NCI-H2107 treated with DMSO at 0.1 percent for 48 hours (cell line): ENCODE measurements around the gene TSPAN14.

ENCODE experiments used
- DNase-seq: peaks from one replicate; lab custom pipeline; 2025; ENCODE audit not compliant: unreplicated experiment; lab: John Stamatoyannopoulos, UW

The TSPAN14 gene

GRCh38 chr10:80502621-80503583 lies 48.8 kb downstream of the TSPAN14 start:
- no peak for DNase-seq

- no peak for DNase-seq
Observed at GRCh38 chr10:80503584-80504157, 49.6 kb downstream of the TSPAN14 start.

GRCh38 chr10:80504158-80504811 lies 50.2 kb downstream of the TSPAN14 start:
- no peak for DNase-seq

GRCh38 chr10:80504897-80505465 lies 50.9 kb downstream of the TSPAN14 start:
- DNase-seq = no peak

- no peak for DNase-seq
Observed at GRCh38 chr10:80506189-80506575, 52.1 kb downstream of the TSPAN14 start.

GRCh38 chr10:80506836-80507487 lies 52.9 kb downstream of the TSPAN14 start:
- no peak for DNase-seq

GRCh38 chr10:80509108-80509402 lies 54.9 kb downstream of the TSPAN14 start:
- DNase-seq = no peak

GRCh38 chr10:80509403-80510161 lies 55.5 kb downstream of the TSPAN14 start:
- no peak for DNase-seq

GRCh38 chr10:80512031-80512526 lies 58.0 kb downstream of the TSPAN14 start:
- no peak for DNase-seq

GRCh38 chr10:80513106-80513505 lies 59.0 kb downstream of the TSPAN14 start:
- no peak for DNase-seq

- no peak for DNase-seq
Observed at GRCh38 chr10:80515511-80515910, 61.4 kb downstream of the TSPAN14 start.

GRCh38 chr10:80515941-80516340 lies 61.8 kb downstream of the TSPAN14 start:
- DNase-seq = no peak

GRCh38 chr10:80516506-80517075 lies 62.5 kb downstream of the TSPAN14 start:
- DNase-seq = no peak

GRCh38 chr10:80517416-80518142 lies 63.5 kb downstream of the TSPAN14 start:
- DNase-seq = no peak

GRCh38 chr10:80518143-80518806 lies 64.2 kb downstream of the TSPAN14 start:
- DNase-seq = no peak

- DNase-seq = no peak
Observed at GRCh38 chr10:80518807-80519360, 64.8 kb downstream of the TSPAN14 start.

GRCh38 chr10:80519936-80520650 lies 66.0 kb downstream of the TSPAN14 start:
- DNase-seq = no peak
